GM23248 (cell line): ENCODE data around the gene PLSCR3. TPM values are rescaled to one million over a fixed set of nuclear protein-coding genes. Genes with fewer than 3 reads are reported as not detected.
A peak's percentile ranks its signal among the peaks of the same experiment; 100 is the strongest.

Experiments used
- DNase-seq: peaks from one replicate; pipeline ENCODE4 v3.0.0-alpha.2; 2015
- H2AFZ ChIP-seq: fragments of 200-600 bp; sonication (generic); 2 replicates; pipeline ENCODE4 v1.6.1; 2016; ENCODE audit warnings: antibody characterized with exemption
- H3F3A ChIP-seq: fragments of 200-600 bp; sonication (generic); 2 replicates; pipeline ENCODE4 v1.6.1; 2016; ENCODE audit warnings: mild to moderate bottlenecking, antibody characterized with exemption, mixed run types; ENCODE audit not compliant: insufficient read depth
- H3K27ac ChIP-seq: fragments of 200-600 bp; sonication (generic); 2 replicates; pipeline ENCODE4 v1.5.1; 2016; ENCODE audit warnings: mild to moderate bottlenecking
- H3K27me3 ChIP-seq: fragments of 200-600 bp; sonication (generic); replicated peaks from 2 replicates; pipeline ENCODE4 v1.6.1; 2016; ENCODE audit warnings: mild to moderate bottlenecking; ENCODE audit not compliant: insufficient read depth
- H3K36me3 ChIP-seq: fragments of 200-600 bp; sonication (generic); 2 replicates; pipeline ENCODE4 v1.6.1; 2016; ENCODE audit warnings: low read depth, mild to moderate bottlenecking
- H3K4me1 ChIP-seq: fragments of 200-600 bp; sonication (generic); 2 replicates; pipeline ENCODE4 v1.6.1; 2016; ENCODE audit warnings: mild to moderate bottlenecking; ENCODE audit not compliant: insufficient read depth
- H3K4me2 ChIP-seq: fragments of 200-600 bp; sonication (generic); one replicate; pipeline ENCODE4 v1.6.1; 2016; ENCODE audit warnings: mild to moderate bottlenecking; ENCODE audit not compliant: unreplicated experiment
- H3K4me3 ChIP-seq: fragments of 200-600 bp; sonication (generic); 2 replicates; pipeline ENCODE4 v1.5.1; 2016; ENCODE audit warnings: mild to moderate bottlenecking
- H3K79me2 ChIP-seq: fragments of 200-600 bp; sonication (generic); 2 replicates; pipeline ENCODE4 v1.6.1; 2016; ENCODE audit warnings: mild to moderate bottlenecking; ENCODE audit not compliant: insufficient read depth
- H3K9ac ChIP-seq: fragments of 200-600 bp; sonication (generic); 2 replicates; pipeline ENCODE4 v1.6.1; 2016; ENCODE audit warnings: mild to moderate bottlenecking
- H3K9me2 ChIP-seq: fragments of 200-600 bp; sonication (generic); 2 replicates; pipeline ENCODE4 v1.6.1; 2016; ENCODE audit warnings: mixed run types, mild to moderate bottlenecking, moderate library complexity; ENCODE audit not compliant: insufficient read depth
- H3K9me3 ChIP-seq: fragments of 200-600 bp; sonication (generic); one replicate; pipeline ENCODE4 v1.6.1; 2017; ENCODE audit warnings: low read depth
- H4K20me1 ChIP-seq: fragments of 200-600 bp; sonication (generic); 2 replicates; pipeline ENCODE4 v1.6.0; 2016; ENCODE audit not compliant: insufficient read depth
- EZH2 ChIP-seq: fragments of 200-600 bp; sonication (generic); IDR thresholded peaks from 2 replicates; pipeline ENCODE4 v1.6.1; 2018; ENCODE audit warnings: antibody characterized with exemption, mild to moderate bottlenecking; ENCODE audit not compliant: insufficient read depth, poor library complexity, severe bottlenecking
- EZH2phosphoT487 ChIP-seq: fragments of 200-600 bp; sonication (generic); IDR thresholded peaks from 2 replicates; pipeline ENCODE4 v1.6.1; 2018; ENCODE audit warnings: antibody characterized with exemption, moderate library complexity, mild to moderate bottlenecking, low read depth; ENCODE audit not compliant: insufficient read depth
- WGBS, 2 experiments: methylation state at CpG; one replicate each; pipeline ENCODE4 v1.1.6; 2015 to 2017; ENCODE audit warnings: low lambda C conversion rate in 2 of 2, low coverage in 1 of 2; ENCODE audit errors: missing lambda C conversion rate in 2 of 2; 5-methylcytosine and 5-hydroxymethylcytosine counted together
- in situ Hi-C: fragments of 300-500 bp; cut with MboI; formaldehyde crosslinking; loops from 2 replicates; pipeline ENCODE4 v1.15.0; 2020
- polyA plus RNA-seq: library from polyadenylated mRNA; unstranded; fragments of >200 nt; fragmentation: Nextera tagmentation; extraction: Ambion mirVana; gene quantifications from 2 replicates; pipeline ENCODE4 v1.2.1, GENCODE V29; 2016
- total RNA-seq: library from RNA; depleted of rRNA; stranded (reverse); fragments of >200 nt; shearing (Covaris generic); gene quantifications from 2 replicates; pipeline ENCODE4 v1.2.3, GENCODE V29; 2014

Gene PLSCR3
- total and polyA plus RNA-seq, 2 experiments from 2014 or later = 73.9 to 136 TPM

GRCh38 chr17:7398612-7399011 is 4.3 kb upstream of the PLSCR3 start:
- TF ChIP-seq EZH2phosphoT487 = no peak
- no peak for TF ChIP-seq EZH2
- Histone ChIP-seq H2AFZ (no peak overlapping the region), H3K9me2 (no peaks in the 10 kb centered on the region), H3K4me2 (no peak overlapping the region), H4K20me1 (no peaks in the 10 kb centered on the region), H3K4me3 (no peak overlapping the region), H3K27me3 (no peaks in the 10 kb centered on the region), H3K36me3 (no peaks in the 10 kb centered on the region), H3K79me2 (peaks cover 20% of the 10 kb centered on the region), H3K27ac (no peak overlapping the region), H3K9ac (no peak overlapping the region), H3K4me1 (peaks cover 11% of the 10 kb centered on the region), H3K9me3 (no peaks in the 10 kb centered on the region), H3F3A (0 out of 2 replicates have a peak, but pooled peaks cover 10% of the 10 kb centered on the region)
- in situ Hi-C loops = no loop called here
- no peak for DNase-seq
- 51 to 54% methylated on average over 2 of the region's 2 CpGs for WGBS, 2 experiments

GRCh38 chr17:7396147-7396546 is 1.8 kb upstream of the PLSCR3 start:
- Histone ChIP-seq H3K9me3 (no peaks in the 10 kb centered on the region), H3K36me3 (no peaks in the 10 kb centered on the region), H3K79me2 (peaks cover 22% of the 10 kb centered on the region), H3K27ac (no peak overlapping the region), H3F3A (0 out of 2 replicates have a peak, but pooled peaks cover 10% of the 10 kb centered on the region), H3K4me2 (no peak overlapping the region), H4K20me1 (no peaks in the 10 kb centered on the region), H3K4me3 (no peak overlapping the region), H3K9me2 (no peaks in the 10 kb centered on the region), H3K4me1 (peaks cover 4% of the 10 kb centered on the region; the same call in 1 of the 2 replicates), H2AFZ (no peak overlapping the region), H3K9ac (no peak overlapping the region), H3K27me3 (no peaks in the 10 kb centered on the region)
- in situ Hi-C loops = no loop called here
- 77 to 90% methylated on average over 4 of the region's 4 CpGs for WGBS, 2 experiments
- DNase-seq = no peak
- TF ChIP-seq EZH2phosphoT487 (no peak), EZH2 (no peak)

GRCh38 chr17:7393613-7394451 is 493 bp downstream of the PLSCR3 start:
- Histone ChIP-seq H3K27ac (peak overlapping the region; percentile 92), H3K4me1 (peaks cover 4% of the 10 kb centered on the region; the same call in 1 of the 2 replicates), H4K20me1 (no peaks in the 10 kb centered on the region), H3K9me2 (no peaks in the 10 kb centered on the region), H3F3A (0 out of 2 replicates have a peak, but pooled peaks cover 6% of the 10 kb centered on the region), H3K9ac (peak overlapping the region; percentile 89), H3K9me3 (no peaks in the 10 kb centered on the region), H3K4me2 (peak overlapping the region; percentile 94), H3K36me3 (no peaks in the 10 kb centered on the region; the same call in 1 of the 2 replicates), H3K4me3 (peak overlapping the region; percentile 91), H3K79me2 (peaks cover 22% of the 10 kb centered on the region), H3K27me3 (no peaks in the 10 kb centered on the region), H2AFZ (peak overlapping the region; percentile 80)
- in situ Hi-C loops = no loop called here
- 6 to 9% methylated on average over 32 to 45 of the region's 48 CpGs for WGBS, 2 experiments
- TF ChIP-seq EZH2phosphoT487 = no peak
- no peak for TF ChIP-seq EZH2
- peak; percentile 59 for DNase-seq

GRCh38 chr17:7392696-7393612 is 1.4 kb downstream of the PLSCR3 start:
- Histone ChIP-seq H3K4me1 (peaks cover 4% of the 10 kb centered on the region; the same call in 1 of the 2 replicates), H3K9me2 (no peaks in the 10 kb centered on the region), H3K36me3 (peaks cover 4% of the 10 kb centered on the region; the same call in 1 of the 2 replicates), H2AFZ (peak overlapping the region; percentile 80), H3K79me2 (peaks cover 22% of the 10 kb centered on the region), H3K27ac (no peak overlapping the region), H3K9me3 (no peaks in the 10 kb centered on the region), H3K4me2 (peak overlapping the region; percentile 94), H3K9ac (peak overlapping the region; percentile 89), H3K27me3 (no peaks in the 10 kb centered on the region), H3F3A (0 out of 2 replicates have a peak, but pooled peaks cover 6% of the 10 kb centered on the region), H4K20me1 (no peaks in the 10 kb centered on the region), H3K4me3 (peak overlapping the region; percentile 91)
- TF ChIP-seq EZH2phosphoT487 (no peak), EZH2 (no peak)
- DNase-seq = no peak
- in situ Hi-C loops = no loop called here
- WGBS, 2 experiments = 81 to 83% methylated on average over 41 to 42 of the region's 42 CpGs
